Osteoblast (primary cell): ENCODE data around the gene UPF3A. TPM values are rescaled to one million over a fixed set of nuclear protein-coding genes. Genes with fewer than 3 reads are reported as not detected.

Experiments used
- DNase-seq: peaks from one replicate; pipeline ENCODE4 v3.0.0; 2011; ENCODE audit warnings: low spot score, mixed read lengths; ENCODE audit not compliant: insufficient read length; ENCODE audit errors: missing footprints
- H2AFZ ChIP-seq: 2 replicates; pipeline ENCODE4 v1.6.0; 2011; ENCODE audit warnings: mild to moderate bottlenecking, low read length
- H3K27ac ChIP-seq: 2 replicates; pipeline ENCODE4 v1.5.1; 2011; ENCODE audit warnings: mild to moderate bottlenecking, low read depth, low read length, moderate library complexity
- H3K27me3 ChIP-seq: 2 replicates; pipeline ENCODE4 v1.6.0; 2012; ENCODE audit warnings: mild to moderate bottlenecking, control low read depth, inconsistent platforms, low read length, moderate library complexity; ENCODE audit not compliant: insufficient read depth
- H3K36me3 ChIP-seq: 2 replicates; pipeline ENCODE4 v1.5.1; 2011; ENCODE audit warnings: mild to moderate bottlenecking, low read length, control low read depth, moderate library complexity; ENCODE audit not compliant: insufficient read depth
- H3K4me1 ChIP-seq: 2 replicates; pipeline ENCODE4 v1.5.1; 2011; ENCODE audit warnings: mild to moderate bottlenecking, low read length, control low read depth, moderate library complexity; ENCODE audit not compliant: insufficient read depth
- H3K4me2 ChIP-seq: 2 replicates; pipeline ENCODE4 v1.6.0; 2011; ENCODE audit warnings: mild to moderate bottlenecking, low read length; ENCODE audit not compliant: insufficient read depth
- H3K4me3 ChIP-seq: fragments of 200-600 bp; sonication (generic); 3 replicates; pipeline ENCODE4 v1.5.1; 2012; ENCODE audit warnings: mild to moderate bottlenecking, low read length, inconsistent platforms; ENCODE audit not compliant: insufficient read depth
- H3K79me2 ChIP-seq: 2 replicates; pipeline ENCODE4 v1.6.0; 2012; ENCODE audit warnings: mild to moderate bottlenecking, low read length, control low read depth, inconsistent platforms; ENCODE audit not compliant: insufficient read depth
- H3K9me3 ChIP-seq: 2 replicates; pipeline ENCODE4 v1.5.1; 2011; ENCODE audit warnings: low read depth, low read length, control low read depth
- H4K20me1 ChIP-seq: 2 replicates; pipeline ENCODE4 v1.6.0; 2012; ENCODE audit warnings: mild to moderate bottlenecking, low read length, control low read depth; ENCODE audit not compliant: insufficient read depth
- CTCF ChIP-seq: IDR thresholded peaks from 2 replicates; pipeline ENCODE4 v1.5.1; 2011; ENCODE audit warnings: mild to moderate bottlenecking, low read depth, low read length, moderate library complexity; ENCODE audit errors: extremely low read depth
- total RNA-seq: library from RNA; depleted of rRNA; stranded (reverse); fragments of >200 nt; gene quantifications from 2 replicates; pipeline ENCODE4 v1.2.3, GENCODE V29; 2012

Gene UPF3A
- total RNA-seq, 1 donor = 25.0 TPM

DNA sequence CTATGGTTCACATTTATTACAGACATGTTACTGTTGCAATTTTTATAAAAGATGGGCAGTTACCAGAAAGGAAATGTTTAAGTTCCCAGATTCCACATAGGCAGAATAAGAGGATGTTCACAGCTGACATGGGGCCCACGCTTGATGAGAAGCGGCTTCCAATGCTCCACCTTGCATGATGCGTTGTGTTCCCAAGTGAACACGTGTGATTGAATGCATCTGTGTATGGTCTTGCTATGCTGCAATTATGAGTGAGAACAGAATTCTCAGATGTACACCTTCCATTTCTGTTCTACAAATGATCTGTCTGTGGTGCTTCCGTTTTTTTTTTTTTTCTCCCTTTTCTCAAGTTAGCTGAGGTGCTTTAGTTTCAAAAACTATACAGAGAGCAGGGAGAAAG, 15.5 kb downstream of the UPF3A start:
- Histone ChIP-seq H3K36me3 (peaks cover 49% of the 10 kb centered on the region), H3K4me1 (peaks cover 11% of the 10 kb centered on the region), H3K4me3 (no peak overlapping the region), H3K27ac (peak overlapping the region; percentile 3), H3K9me3 (no peaks in the 10 kb centered on the region), H3K4me2 (no peak overlapping the region), H2AFZ (no peak overlapping the region), H3K79me2 (peaks cover 38% of the 10 kb centered on the region), H3K27me3 (no peaks in the 10 kb centered on the region), H4K20me1 (peaks cover 5% of the 10 kb centered on the region)
- peak; percentile 32 for DNase-seq
- no peak for TF ChIP-seq CTCF

GRCh38 chr13:114298866-114299265, 17.5 kb downstream of the UPF3A start:
- Histone ChIP-seq H3K27me3 (no peaks in the 10 kb centered on the region), H2AFZ (no peak overlapping the region), H3K27ac (peak overlapping the region; percentile 88), H3K4me3 (no peak overlapping the region), H3K9me3 (no peaks in the 10 kb centered on the region), H4K20me1 (peaks cover under 1% of the 10 kb centered on the region), H3K4me2 (no peak overlapping the region), H3K4me1 (peaks cover 6% of the 10 kb centered on the region), H3K36me3 (peaks cover 57% of the 10 kb centered on the region), H3K79me2 (peaks cover 32% of the 10 kb centered on the region)
- no peak for TF ChIP-seq CTCF
- peak; percentile 60 for DNase-seq

DNA sequence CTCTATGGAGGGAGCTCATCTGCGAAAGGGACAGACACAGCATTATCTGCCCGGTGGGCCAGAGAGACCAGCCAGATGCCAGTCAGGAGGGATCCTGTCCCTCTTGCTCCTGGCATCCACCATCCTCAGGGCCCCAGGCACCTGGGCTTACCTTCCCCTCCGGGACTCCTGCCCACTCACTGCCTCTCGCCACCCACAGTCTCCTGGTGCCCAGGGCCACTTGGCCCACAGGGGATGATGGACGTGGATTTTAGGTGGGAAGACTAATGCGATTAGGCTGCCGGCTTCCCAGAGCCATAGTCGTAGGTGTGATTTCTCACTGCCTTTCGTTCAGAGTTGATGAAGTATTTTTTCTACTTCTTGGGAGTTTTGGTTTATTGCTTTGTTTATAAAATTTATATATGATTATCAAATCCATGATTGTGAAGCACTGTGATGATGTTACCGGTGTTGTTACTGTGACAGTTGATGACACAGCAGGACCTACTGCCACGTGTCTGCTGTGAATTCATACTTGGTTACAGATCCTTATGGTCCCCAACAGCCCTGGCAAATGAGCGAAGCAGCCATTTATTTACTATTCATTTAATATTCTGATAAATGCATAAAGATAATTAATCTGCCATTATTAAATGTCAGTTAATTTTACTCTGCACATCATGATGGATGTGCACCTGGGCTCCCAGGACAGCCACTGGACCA, 18.4 kb downstream of the UPF3A start:
- H4K20me1 ChIP-seq = no peaks in the 10 kb centered on the region
- no peak overlapping the region for H3K4me3 ChIP-seq
- peaks cover 27% of the 10 kb centered on the region for H3K79me2 ChIP-seq
- no peak overlapping the region for H3K4me2 ChIP-seq
- no peaks in the 10 kb centered on the region for H3K9me3 ChIP-seq
- peaks cover 5% of the 10 kb centered on the region for H3K4me1 ChIP-seq
- no peaks in the 10 kb centered on the region for H3K27me3 ChIP-seq
- peak overlapping the region; percentile 88 for H3K27ac ChIP-seq
- H3K36me3 ChIP-seq = peaks cover 66% of the 10 kb centered on the region
- TF ChIP-seq CTCF = no peak
- no peak for DNase-seq
- H2AFZ ChIP-seq = no peak overlapping the region

- H3K79me2 ChIP-seq = peaks cover 3% of the 10 kb centered on the region
- no peak overlapping the region for H3K4me2 ChIP-seq
- peaks cover 57% of the 10 kb centered on the region for H3K36me3 ChIP-seq
- H3K4me3 ChIP-seq = no peak overlapping the region
- H3K9me3 ChIP-seq = no peaks in the 10 kb centered on the region
- no peak for DNase-seq
- TF ChIP-seq CTCF = no peak
- H4K20me1 ChIP-seq = no peaks in the 10 kb centered on the region
- no peak overlapping the region for H2AFZ ChIP-seq
- no peaks in the 10 kb centered on the region for H3K27me3 ChIP-seq
- H3K4me1 ChIP-seq = peaks cover 5% of the 10 kb centered on the region
- no peak overlapping the region for H3K27ac ChIP-seq
These were observed 22.4 kb downstream of the UPF3A start for GRCh38 chr13:114303700-114304327.
